Limb (tissue), 2 donors: Measurements from ENCODE around the gene CCDC177.

ENCODE experiments used
- DNase-seq, 2 donors: peaks; one replicate each; pipeline ENCODE4 v3.0.0-alpha.2; 2016; ENCODE audit errors: extremely low spot score in 2 of 2

Gene CCDC177

DNA sequence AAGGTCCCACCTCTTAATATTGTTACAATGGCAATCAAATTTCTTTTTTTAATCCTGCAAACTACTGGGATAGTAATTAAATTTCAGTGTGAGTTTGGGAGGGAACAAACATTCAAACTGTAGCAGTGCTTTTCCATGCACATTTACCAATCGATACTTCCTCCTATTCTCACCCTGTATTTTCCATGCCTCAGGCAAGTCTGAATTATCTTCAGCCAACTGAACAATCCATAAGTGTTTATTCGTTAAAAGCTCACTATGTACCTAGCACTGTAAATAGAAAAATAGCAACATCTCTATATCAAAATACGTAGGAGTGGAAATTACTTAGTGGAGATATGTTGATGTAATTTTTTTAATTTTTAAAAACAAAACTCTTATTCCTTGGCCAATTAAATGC, 43.5 kb downstream of the CCDC177 start:
- no peak for DNase-seq

DNA sequence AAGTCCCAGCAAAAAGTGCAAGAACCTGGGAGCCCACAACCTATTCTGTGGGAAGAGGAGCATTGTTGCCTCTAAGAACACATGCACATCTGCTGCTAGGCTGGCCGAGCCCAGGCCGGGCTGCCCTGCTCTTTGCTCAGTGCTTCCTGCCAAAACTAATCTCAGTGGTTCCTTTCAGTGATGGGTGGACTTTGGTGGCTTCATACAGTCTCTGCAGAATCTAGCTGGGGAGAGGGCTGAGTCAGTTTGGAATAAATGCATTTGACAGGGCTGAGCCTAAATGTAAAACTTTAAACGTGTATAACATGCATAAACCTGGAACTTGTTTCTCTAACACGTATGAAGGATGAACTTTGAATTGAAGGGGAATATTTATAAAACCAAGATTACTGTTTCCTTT, 44.6 kb downstream of the CCDC177 start:
- no peak for DNase-seq

DNA sequence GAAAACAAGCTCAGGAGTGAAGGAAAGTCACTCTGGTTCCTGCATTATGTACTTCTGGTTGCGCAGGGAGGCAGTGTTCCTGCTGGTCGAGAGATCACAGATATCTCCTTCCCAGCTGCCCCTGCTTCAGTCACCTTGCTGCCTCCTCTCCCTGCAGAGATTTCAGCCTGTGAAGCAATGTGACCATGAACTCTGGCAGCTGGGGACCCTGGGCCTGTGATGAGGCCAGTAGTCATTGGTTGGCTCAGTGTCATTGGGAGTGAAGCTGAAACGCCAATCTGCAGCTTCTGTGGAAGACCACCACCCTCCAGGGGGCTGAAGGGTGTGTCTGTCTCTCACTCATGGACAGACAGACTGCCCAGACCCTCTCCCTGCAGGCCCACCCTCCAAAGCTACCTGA, 45.1 kb downstream of the CCDC177 start:
- no peak for DNase-seq

DNA sequence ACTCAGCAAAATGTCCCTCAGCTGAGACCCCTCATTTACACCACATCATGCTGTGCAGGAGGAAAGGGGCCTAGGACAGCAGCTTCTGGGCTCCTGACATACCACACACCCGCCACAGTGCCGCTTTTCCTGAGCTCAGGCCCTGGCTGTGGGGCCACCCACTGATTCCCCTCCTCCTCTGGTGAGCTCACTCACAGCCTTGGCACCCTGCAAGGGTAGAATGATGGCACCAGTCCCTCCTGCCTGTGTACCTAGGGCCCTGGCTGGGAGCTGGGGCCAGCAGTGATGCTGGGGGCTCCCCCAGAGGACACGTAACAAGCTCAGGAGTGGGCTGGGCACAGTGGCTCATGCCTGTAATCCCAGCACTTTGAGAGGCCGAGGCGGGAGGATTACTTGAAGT, 45.7 kb downstream of the CCDC177 start:
- DNase-seq, result no peak

DNA sequence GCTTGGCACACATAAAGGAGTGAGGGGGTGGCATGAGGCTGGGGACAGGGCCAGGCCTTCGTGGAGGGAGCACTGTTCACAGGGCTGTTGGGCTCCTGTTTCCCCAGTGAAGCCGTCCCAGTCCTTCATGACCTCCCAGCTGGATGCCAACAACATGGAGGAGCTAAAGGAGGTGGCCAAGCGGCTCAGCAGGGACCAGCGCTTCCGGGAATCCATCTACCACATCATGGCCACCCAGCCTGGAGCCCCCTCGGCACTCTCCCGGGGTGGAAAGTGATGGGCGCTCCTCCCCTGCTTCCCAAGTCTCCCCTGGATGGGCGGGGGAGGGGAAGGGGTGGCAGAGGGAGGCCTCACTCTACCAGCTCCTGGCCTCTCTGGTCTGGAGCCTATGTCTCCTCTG, 46.5 kb downstream of the CCDC177 start:
- no peak for DNase-seq

DNA sequence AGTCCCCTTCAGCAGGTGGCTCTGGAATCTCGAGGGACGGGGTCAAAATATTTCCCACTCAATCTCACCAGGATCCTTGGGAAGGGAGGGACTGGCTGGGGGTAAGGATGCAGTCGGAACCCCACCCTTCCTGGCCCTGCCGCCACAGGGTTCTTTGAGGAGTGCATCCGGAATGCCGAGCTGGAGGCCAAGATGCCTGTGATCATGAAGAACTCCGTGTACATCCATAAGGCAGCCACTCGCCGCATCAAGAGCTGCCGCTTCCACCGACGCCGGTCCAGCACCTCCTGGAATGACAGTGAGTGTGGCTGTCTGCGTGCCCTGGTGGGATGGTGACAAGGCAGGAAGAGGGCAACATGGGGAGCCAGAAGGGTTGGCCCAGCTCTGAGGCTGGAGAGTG, 47.0 kb downstream of the CCDC177 start:
- DNase-seq, result no peak

DNA sequence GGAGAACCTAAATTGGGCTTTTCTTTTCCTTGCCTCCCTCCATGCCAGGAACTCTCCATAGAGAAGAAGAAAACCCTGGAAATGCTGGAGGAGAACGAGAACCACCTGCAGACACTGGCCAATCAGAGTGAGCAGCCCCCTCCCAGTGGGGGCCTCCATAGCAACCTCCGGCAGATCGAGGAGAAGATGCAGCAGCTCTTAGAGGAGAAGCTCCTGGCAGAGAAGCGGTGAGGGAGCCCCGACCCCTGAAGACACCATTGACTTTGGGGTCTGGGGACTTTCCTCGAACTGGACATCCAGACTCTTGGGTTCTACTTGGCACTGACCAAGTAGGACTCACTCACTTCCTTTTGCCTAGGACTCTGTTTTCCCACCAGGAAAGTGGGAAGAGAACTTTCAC, 48.8 kb downstream of the CCDC177 start:
- no peak for DNase-seq

DNA sequence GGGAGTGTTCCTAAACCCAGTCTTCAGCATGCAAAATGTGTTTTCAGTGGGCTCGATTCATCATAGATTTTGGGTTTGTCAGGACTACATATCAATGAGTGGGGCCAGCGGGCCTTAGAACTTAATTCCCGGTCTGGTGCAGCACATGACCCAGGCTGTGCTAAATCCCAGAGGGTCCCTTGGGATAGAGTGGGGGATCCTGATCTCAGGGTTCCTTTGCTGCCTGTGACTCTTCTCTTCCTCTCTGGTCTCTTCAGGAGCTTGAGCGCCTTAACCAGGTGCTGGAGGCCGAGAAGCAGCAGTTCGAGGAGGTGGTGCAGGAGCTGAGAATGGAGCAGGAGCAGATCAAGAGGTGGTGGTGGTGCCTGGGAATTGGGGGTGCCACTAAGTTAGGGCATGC, 52.6 kb downstream of the CCDC177 start:
- no peak for DNase-seq
